ENCODE results near the gene CSNK1G1. TPM values are rescaled to one million over a fixed set of nuclear protein-coding genes. Genes with fewer than 3 reads are reported as not detected.

CSNK1G1 gene
- polyA plus RNA-seq, 2 of the 4 experiments (the other 2 are of a cell fraction), result 11.0 to 36.3 TPM

DNA sequence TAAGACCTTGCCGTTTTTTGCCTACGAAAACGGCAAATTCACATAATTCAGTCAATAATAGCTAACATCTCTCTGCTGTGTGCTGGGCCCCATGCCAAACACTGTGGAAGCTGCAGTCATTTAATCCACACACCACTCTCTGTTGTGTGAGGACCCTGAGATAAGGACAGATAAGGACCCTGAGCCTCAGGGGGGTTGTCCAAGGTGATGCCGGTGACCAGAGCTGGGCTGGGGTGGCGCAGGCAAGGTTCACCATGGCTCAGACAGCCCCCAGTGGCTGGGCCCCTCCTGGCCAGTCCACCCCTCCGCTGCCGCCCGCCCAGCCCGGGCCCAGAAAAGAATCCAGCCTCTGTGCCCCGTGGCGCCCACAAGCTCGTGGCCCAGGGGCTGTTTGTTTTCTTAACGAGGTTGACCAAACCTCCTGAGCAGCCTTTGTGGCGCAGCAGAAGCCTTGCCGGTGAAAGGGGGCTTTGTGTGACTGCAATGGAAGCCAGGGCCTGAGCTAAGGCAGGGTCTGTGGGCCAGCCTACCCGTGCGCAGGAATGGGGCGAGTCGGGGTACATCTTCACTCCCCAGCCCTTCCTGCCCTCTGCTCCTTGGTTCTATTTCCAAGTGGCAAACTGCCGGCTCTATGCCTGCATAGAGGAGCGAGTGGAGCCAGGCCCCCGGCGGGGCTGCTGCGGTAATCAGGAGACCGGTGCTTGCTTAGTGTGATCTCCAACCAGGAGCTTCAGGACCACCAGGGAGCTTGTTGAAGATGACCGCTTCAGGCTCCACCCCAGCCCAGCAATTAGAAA, 208.9 kb downstream of the CSNK1G1 start:
- TF ChIP-seq, protein P1, sequence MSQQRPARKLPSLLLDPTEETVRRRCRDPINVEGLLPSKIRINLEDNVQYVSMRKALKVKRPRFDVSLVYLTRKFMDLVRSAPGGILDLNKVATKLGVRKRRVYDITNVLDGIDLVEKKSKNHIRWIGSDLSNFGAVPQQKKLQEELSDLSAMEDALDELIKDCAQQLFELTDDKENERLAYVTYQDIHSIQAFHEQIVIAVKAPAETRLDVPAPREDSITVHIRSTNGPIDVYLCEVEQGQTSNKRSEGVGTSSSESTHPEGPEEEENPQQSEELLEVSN (IDR thresholded peaks at IDR 0.05; ENCODE audit: borderline replicate concordance, low read depth), result no peak
- TF ChIP-seq EHMT2 (IDR thresholded peaks at IDR 0.05; ENCODE audit: low read depth) (no peak), RCOR1 (IDR thresholded peaks at IDR 0.05; ENCODE audit: low read depth, low read length) (no peak), HOXB13 (CRISPR knock-in tag; IDR thresholded peaks at IDR 0.05; ENCODE audit: low read depth) (no peak), HEYL (CRISPR knock-in tag; IDR thresholded peaks at IDR 0.05) (no peak), CHD4 (IDR thresholded peaks at IDR 0.05; ENCODE audit: borderline replicate concordance) (no peak), FOSB (CRISPR knock-in tag; IDR thresholded peaks at IDR 0.05) (no peak), POLR2AphosphoS2 (conservative IDR thresholded peaks at IDR 0.05; ENCODE audit: low read length) (no peak), BHLHE40 (IDR thresholded peaks at IDR 0.05; ENCODE audit: low read depth, low read length) (no peak), KDM5A (IDR thresholded peaks at IDR 0.05) (no peak), ZNF302 (CRISPR knock-in tag; IDR thresholded peaks at IDR 0.05) (no peak), USF2 (IDR thresholded peaks at IDR 0.05) (no peak), MAFK (IDR thresholded peaks at IDR 0.05; ENCODE audit: partially characterized antibody) (no peak), SREBF2 (IDR thresholded peaks at IDR 0.05) (no peak)
- FAIRE-seq (no peak), DNase-seq (ENCODE audit: low read depth in 1 of 2, low spot score in 1 of 2) (no peak), ATAC-seq (no peak)
- Histone ChIP-seq H3K27ac (no peak overlapping the region), H3K9me3 (no peaks in the 10 kb centered on the region), H3K4me3 (no peak overlapping the region), H3K4me2 (no peak overlapping the region), H3K4me1 (peaks cover 1% of the 10 kb centered on the region; the same call in 1 of the 3 replicates)
- WGBS (ENCODE audit: missing lambda C conversion rate), result 92% methylated on average over 22 of the region's 26 CpGs
- CTCF ChIA-PET, result interaction anchor here (0.6 to 7.0 kb wide), 9 partner anchors 6 to 438 kb away, joined by 3 to 65 read pairs (median 4); partner anchors contain the start of gene SNX22
- POLR2A ChIA-PET, result interaction anchor here (1.4 kb wide), 1 partner anchor 16 kb away, joined by 3 read pairs; the partner anchor contains the start of gene PPIB

DNA sequence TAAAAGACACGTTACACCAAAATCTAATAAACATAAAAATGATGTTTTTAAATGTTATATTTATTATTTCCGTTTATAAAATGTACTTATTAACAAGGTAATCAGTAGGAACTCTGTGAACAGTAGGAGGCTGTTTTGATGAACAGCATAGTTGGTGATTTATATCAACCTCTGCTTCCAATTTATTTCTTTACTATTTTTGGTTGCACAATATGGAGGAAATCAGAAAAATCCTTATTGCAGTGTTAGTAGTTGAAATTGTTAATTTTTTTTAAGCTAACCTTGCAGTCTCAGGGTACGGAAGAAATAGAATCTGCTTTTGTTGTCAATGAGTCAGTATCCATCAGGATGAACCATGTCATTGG, 209.5 kb downstream of the CSNK1G1 start:
- Histone ChIP-seq H3K4me2 (no peak overlapping the region), H3K27ac (no peak overlapping the region), H3K4me1 (no peaks in the 10 kb centered on the region), H3K9me3 (no peaks in the 10 kb centered on the region), H3K4me3 (no peak overlapping the region)
- TF ChIP-seq HOXA7 (CRISPR knock-in tag; IDR thresholded peaks at IDR 0.05) (no peak), FOSL2 (IDR thresholded peaks at IDR 0.05) (no peak), FOSL2 (CRISPR knock-in tag; IDR thresholded peaks at IDR 0.05) (no peak), CHD2 (IDR thresholded peaks at IDR 0.05; ENCODE audit: low read length, partially characterized antibody) (no peak), BHLHE40 (IDR thresholded peaks at IDR 0.05; ENCODE audit: low read depth, low read length) (no peak), USF2 (IDR thresholded peaks at IDR 0.05) (no peak), CHD4 (IDR thresholded peaks at IDR 0.05; ENCODE audit: borderline replicate concordance) (no peak), ELK1 (IDR thresholded peaks at IDR 0.05; ENCODE audit: low read depth, low read length) (no peak), KDM5A (IDR thresholded peaks at IDR 0.05) (no peak), GATA3 (IDR thresholded peaks at IDR 0.05; ENCODE audit: borderline replicate concordance) (no peak), HMGXB4 (CRISPR knock-in tag; IDR thresholded peaks at IDR 0.05; ENCODE audit: borderline replicate concordance) (no peak), ZSCAN20 (CRISPR knock-in tag; IDR thresholded peaks at IDR 0.05) (no peak), ESRRA (IDR thresholded peaks at IDR 0.05; ENCODE audit: borderline replicate concordance, low read length) (no peak)
- TF ChIP-seq, protein P2, sequence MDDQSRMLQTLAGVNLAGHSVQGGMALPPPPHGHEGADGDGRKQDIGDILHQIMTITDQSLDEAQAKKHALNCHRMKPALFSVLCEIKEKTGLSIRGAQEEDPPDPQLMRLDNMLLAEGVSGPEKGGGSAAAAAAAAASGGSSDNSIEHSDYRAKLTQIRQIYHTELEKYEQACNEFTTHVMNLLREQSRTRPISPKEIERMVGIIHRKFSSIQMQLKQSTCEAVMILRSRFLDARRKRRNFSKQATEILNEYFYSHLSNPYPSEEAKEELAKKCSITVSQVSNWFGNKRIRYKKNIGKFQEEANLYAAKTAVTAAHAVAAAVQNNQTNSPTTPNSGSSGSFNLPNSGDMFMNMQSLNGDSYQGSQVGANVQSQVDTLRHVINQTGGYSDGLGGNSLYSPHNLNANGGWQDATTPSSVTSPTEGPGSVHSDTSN (IDR thresholded peaks at IDR 0.05), result no peak
- TF ChIP-seq, protein P1 (IDR thresholded peaks at IDR 0.05; ENCODE audit: borderline replicate concordance, low read depth), result no peak
- CTCF ChIA-PET, result interaction anchor here (1.1 to 7.0 kb wide), 6 partner anchors 6 to 50 kb away, joined by 3 to 65 read pairs (median 4); partner anchors contain the start of gene SNX22
- WGBS (ENCODE audit: missing lambda C conversion rate), result 90% methylated on average over 3 of the region's 3 CpGs
- FAIRE-seq (no peak), ATAC-seq (no peak), DNase-seq (ENCODE audit: low read depth in 1 of 2, low spot score in 1 of 2) (no peak)
- POLR2A ChIA-PET, result interaction anchor here (1.4 kb wide), 1 partner anchor 17 kb away, joined by 3 read pairs; the partner anchor contains the start of gene PPIB

Measured in A549 (cell line).